Panc1 (cell line): ENCODE measurements around the gene SDSL. TPM values are rescaled to one million over a fixed set of nuclear protein-coding genes. Genes with fewer than 3 reads are reported as not detected.

Experiments
- ATAC-seq: fragments of 200-7000 bp; cut with Tn5 transposase; 2 replicates; pipeline ENCODE4 v1.9.1; 2020; ENCODE audit warnings: mild to moderate bottlenecking, moderate library complexity
- BruUV-seq: library from RNA; stranded (reverse); fragments of 400-500 nt; replicated peaks from 2 replicates; lab custom pipeline; 2021; lab: Mats Ljungman, UMichigan
- CTCF ChIA-PET: fragments of 300-600 bp; sonication (Branson Sonifier 250); formaldehyde crosslinking; loops from one replicate; lab custom pipeline; 2022; ENCODE audit warnings: antibody characterized with exemption; lab: Charles Lee
- POLR2A ChIA-PET: fragments of 300-600 bp; sonication (Branson Sonifier 250); formaldehyde crosslinking; loops from one replicate; lab custom pipeline; 2022; ENCODE audit warnings: antibody characterized with exemption; lab: Charles Lee
- DNase-seq: peaks from one replicate; pipeline ENCODE4 v3.0.0-alpha.2; 2010; ENCODE audit warnings: low read depth, low spot score
- H3K27ac ChIP-seq: 2 replicates; pipeline ENCODE4 v1.5.1; 2011; ENCODE audit warnings: mild to moderate bottlenecking, low read length, inconsistent platforms
- H3K27me3 ChIP-seq: fragments of 200-500 bp; sonication (Bioruptor generic); 2 replicates; pipeline ENCODE4 v1.6.0; 2014; ENCODE audit warnings: low read length, inconsistent platforms; ENCODE audit not compliant: control insufficient read depth, insufficient read depth
- H3K36me3 ChIP-seq: fragments of 200-500 bp; sonication (Bioruptor generic); 2 replicates; pipeline ENCODE4 v1.5.1; 2014; ENCODE audit warnings: inconsistent platforms, mild to moderate bottlenecking, low read length, moderate library complexity; ENCODE audit not compliant: control insufficient read depth, insufficient read depth
- H3K4me1 ChIP-seq: 2 replicates; pipeline ENCODE4 v1.5.1; 2011; ENCODE audit warnings: inconsistent platforms, mild to moderate bottlenecking, low read length, moderate library complexity; ENCODE audit not compliant: control insufficient read depth, insufficient read depth
- H3K4me3 ChIP-seq, 2 experiments: 2 replicates each; pipeline ENCODE4 v1.5.1; 2011 to 2012; ENCODE audit warnings: low read depth in 2 of 2, low read length in 2 of 2, mild to moderate bottlenecking in 2 of 2, inconsistent platforms in 1 of 2, moderate library complexity in 1 of 2
- H3K9me3 ChIP-seq: fragments of 200-500 bp; sonication (Bioruptor generic); 2 replicates; pipeline ENCODE4 v1.5.1; 2014; ENCODE audit warnings: low read depth, mild to moderate bottlenecking, inconsistent platforms, low read length, moderate library complexity; ENCODE audit not compliant: control insufficient read depth, insufficient read depth
- POLR2AphosphoS5 ChIP-seq: IDR thresholded peaks from 2 replicates; pipeline ENCODE4 v1.6.1; 2012; ENCODE audit warnings: mild to moderate bottlenecking, low read depth, low read length, moderate library complexity
- SIN3A ChIP-seq: IDR thresholded peaks from 2 replicates; pipeline ENCODE4 v1.6.1; 2012; ENCODE audit warnings: low read depth, mild to moderate bottlenecking, low read length, moderate library complexity, borderline replicate concordance; ENCODE audit not compliant: insufficient read depth
- TCF7L2 ChIP-seq: IDR thresholded peaks from 2 replicates; pipeline ENCODE4 v1.6.1; 2011; ENCODE audit warnings: mild to moderate bottlenecking, low read depth, low read length, inconsistent platforms
- in situ Hi-C: cut with HindIII; loops from 2 replicates; pipeline ENCODE4 v1.10.0; 2016; ENCODE audit warnings: low sequenced_read_pairs, low pct_unique_long_range_greater_than_20kb
- intact Hi-C: fragments of 100-400 bp; cut with micrococcal nuclease; formaldehyde crosslinking; loops from one replicate; pipeline ENCODE4 v1.10.0; 2022; ENCODE audit not compliant: unreplicated experiment
- total RNA-seq: library from RNA; stranded (reverse); gene quantifications from one replicate; pipeline ENCODE4 v1.2.1, GENCODE V29; 2021; ENCODE audit not compliant: unreplicated experiment
- TF ChIP-seq, protein P1 (sequence below): fragments of 450-650 bp; IDR thresholded peaks from 2 replicates; pipeline ENCODE4 v1.5.1; 2017; ENCODE audit warnings: mild to moderate bottlenecking
- TF ChIP-seq, protein P2 (sequence below), 2 experiments: IDR thresholded peaks; 2 replicates each; pipeline ENCODE4 v1.6.1; 2011 to 2012; ENCODE audit warnings: low read depth in 2 of 2, control low read depth in 1 of 2, low read length in 1 of 2, mild to moderate bottlenecking in 1 of 2, moderate library complexity in 1 of 2; ENCODE audit not compliant: insufficient read depth in 1 of 2

The SDSL gene
- total RNA-seq, 1 experiment from 2014 or later = 5.8 TPM

DNA sequence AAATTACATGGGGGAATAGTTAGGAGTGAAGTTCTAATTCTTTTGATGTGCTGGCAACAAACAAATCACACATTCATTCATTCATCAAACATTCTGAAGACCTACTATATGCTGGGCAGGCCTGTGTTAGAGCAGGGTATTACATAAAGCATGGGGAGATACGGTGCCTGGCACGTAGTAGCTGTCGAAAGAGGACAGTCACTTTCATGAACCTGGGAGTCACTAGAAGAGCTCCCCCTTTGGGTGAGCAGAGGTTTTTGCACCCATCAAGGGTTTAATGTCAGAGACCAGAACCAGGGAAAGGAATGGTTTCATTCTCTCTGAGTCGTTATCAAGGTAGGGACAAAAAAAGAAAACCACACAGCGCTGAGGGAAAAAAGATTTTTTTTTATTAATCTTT, 39.5 kb downstream of the SDSL start:
- no TSS peak for BruUV-seq
- TF ChIP-seq, protein P1, sequence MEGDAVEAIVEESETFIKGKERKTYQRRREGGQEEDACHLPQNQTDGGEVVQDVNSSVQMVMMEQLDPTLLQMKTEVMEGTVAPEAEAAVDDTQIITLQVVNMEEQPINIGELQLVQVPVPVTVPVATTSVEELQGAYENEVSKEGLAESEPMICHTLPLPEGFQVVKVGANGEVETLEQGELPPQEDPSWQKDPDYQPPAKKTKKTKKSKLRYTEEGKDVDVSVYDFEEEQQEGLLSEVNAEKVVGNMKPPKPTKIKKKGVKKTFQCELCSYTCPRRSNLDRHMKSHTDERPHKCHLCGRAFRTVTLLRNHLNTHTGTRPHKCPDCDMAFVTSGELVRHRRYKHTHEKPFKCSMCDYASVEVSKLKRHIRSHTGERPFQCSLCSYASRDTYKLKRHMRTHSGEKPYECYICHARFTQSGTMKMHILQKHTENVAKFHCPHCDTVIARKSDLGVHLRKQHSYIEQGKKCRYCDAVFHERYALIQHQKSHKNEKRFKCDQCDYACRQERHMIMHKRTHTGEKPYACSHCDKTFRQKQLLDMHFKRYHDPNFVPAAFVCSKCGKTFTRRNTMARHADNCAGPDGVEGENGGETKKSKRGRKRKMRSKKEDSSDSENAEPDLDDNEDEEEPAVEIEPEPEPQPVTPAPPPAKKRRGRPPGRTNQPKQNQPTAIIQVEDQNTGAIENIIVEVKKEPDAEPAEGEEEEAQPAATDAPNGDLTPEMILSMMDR = peak; percentile 70
- no peak for TF ChIP-seq POLR2AphosphoS5
- DNase-seq = no peak
- Histone ChIP-seq H3K4me1 (peaks cover 8% of the 10 kb centered on the region), H3K36me3 (no peaks in the 10 kb centered on the region), H3K27me3 (peaks cover 27% of the 10 kb centered on the region), H3K4me3 (no peak overlapping the region), H3K27ac (no peak overlapping the region), H3K9me3 (no peaks in the 10 kb centered on the region)
- in situ Hi-C loops (no loop called here), intact Hi-C loops (loop anchor here (2.0 kb wide), 1 partner anchor 451 kb away; no protein-coding TSS in a partner anchor)
- POLR2A ChIA-PET = no interaction called here
- ATAC-seq = peak; percentile 51
- CTCF ChIA-PET = interaction anchor here (0.5 to 1.5 kb wide), 5 partner anchors 46 to 298 kb away, joined by 3 to 4 read pairs (median 3); partner anchors contain the start of gene DDX54

DNA sequence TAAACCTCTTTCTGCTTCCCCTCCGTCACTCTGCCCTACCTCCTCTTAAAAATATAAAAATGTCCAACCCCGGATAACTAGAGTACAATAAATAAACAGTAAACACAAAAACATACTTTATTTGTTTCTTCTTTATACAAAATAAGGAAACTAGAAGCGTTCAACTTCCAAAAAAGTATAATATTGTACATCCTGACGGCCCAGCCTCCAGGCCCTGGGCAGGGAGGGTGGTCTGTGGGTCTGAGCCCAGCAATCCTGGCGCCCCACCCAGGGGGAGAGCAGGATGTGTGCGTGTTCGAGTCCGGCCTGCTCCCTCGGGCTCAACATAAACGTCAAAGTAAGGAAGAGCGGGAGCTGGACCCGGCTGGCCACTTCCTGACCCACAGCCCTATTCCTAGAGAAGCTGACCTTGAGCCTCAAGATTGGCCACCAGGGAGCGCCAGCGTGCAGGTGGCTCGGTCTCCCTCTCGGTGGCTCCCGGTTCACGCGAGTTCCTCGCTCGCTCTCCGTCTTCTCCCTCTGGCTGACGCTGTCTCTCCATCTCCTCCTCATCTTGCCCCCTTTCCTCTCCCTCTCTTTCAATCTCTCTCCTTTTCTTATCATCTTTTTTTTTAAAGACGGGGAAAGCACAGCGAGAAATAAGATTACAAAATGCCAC, 40.1 kb downstream of the SDSL start:
- Histone ChIP-seq H3K36me3 (no peaks in the 10 kb centered on the region), H3K4me1 (peaks cover 8% of the 10 kb centered on the region), H3K4me3 (peak overlapping the region; percentile 21 to 51), H3K27me3 (peaks cover 32% of the 10 kb centered on the region), H3K27ac (no peak overlapping the region), H3K9me3 (no peaks in the 10 kb centered on the region)
- BruUV-seq = no TSS peak
- intact Hi-C loops (loop anchor here (2.0 kb wide), 1 partner anchor 451 kb away; no protein-coding TSS in a partner anchor), in situ Hi-C loops (no loop called here)
- DNase-seq (peak; percentile 38), ATAC-seq (peak; percentile 87)
- POLR2A ChIA-PET = interaction anchor here (0.6 kb wide), 1 partner anchor 38 kb away, joined by 3 read pairs; no protein-coding TSS in a partner anchor
- TF ChIP-seq POLR2AphosphoS5 (no peak), TCF7L2 (no peak)
- TF ChIP-seq, protein P1 = peak; percentile 90
- CTCF ChIA-PET = interaction anchor here (0.7 to 1.5 kb wide), 3 partner anchors 46 to 298 kb away, joined by 3 to 4 read pairs (median 3); partner anchors contain the start of gene DDX54

DNA sequence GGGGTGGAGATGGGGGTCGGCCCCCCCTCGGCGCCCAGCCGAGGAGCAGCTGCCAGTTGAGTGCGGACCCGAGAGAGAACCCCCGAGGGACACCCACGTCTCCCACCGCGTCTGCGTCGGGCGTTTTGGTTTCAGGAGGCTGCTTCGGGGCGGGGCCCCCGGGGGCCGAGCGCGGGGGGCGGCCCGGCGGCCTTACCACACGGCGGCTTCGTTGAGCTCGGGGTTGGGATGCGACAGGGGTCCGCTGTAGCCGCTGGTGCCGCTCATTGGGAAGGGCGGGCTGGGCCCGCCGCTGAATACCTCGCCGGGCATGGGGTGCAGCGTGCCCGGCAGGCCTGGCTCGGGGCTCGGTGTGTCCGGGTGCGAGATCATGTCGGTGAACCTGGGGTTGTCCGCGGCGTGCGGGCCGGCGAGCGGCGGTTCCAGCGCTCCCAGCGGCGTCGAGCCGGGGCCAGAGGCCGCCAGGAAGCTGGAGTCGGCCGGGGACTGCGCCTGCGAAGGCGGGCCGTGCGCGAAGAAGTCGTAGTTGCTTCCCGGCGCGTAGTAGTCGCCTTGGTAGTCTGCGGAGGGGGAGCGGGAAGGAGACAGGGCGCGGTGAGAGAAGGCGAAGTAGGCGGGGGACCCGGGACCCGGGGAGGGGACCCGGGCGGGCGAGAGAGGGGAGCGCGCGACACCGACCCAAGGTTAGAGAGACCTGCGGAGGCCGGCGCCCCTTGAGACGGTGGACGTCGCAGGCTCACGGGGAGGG, 41.0 kb downstream of the SDSL start:
- TF ChIP-seq POLR2AphosphoS5 (no peak), TCF7L2 (no peak), SIN3A (no peak)
- TF ChIP-seq, protein P1 = no peak
- TF ChIP-seq, protein P2, sequence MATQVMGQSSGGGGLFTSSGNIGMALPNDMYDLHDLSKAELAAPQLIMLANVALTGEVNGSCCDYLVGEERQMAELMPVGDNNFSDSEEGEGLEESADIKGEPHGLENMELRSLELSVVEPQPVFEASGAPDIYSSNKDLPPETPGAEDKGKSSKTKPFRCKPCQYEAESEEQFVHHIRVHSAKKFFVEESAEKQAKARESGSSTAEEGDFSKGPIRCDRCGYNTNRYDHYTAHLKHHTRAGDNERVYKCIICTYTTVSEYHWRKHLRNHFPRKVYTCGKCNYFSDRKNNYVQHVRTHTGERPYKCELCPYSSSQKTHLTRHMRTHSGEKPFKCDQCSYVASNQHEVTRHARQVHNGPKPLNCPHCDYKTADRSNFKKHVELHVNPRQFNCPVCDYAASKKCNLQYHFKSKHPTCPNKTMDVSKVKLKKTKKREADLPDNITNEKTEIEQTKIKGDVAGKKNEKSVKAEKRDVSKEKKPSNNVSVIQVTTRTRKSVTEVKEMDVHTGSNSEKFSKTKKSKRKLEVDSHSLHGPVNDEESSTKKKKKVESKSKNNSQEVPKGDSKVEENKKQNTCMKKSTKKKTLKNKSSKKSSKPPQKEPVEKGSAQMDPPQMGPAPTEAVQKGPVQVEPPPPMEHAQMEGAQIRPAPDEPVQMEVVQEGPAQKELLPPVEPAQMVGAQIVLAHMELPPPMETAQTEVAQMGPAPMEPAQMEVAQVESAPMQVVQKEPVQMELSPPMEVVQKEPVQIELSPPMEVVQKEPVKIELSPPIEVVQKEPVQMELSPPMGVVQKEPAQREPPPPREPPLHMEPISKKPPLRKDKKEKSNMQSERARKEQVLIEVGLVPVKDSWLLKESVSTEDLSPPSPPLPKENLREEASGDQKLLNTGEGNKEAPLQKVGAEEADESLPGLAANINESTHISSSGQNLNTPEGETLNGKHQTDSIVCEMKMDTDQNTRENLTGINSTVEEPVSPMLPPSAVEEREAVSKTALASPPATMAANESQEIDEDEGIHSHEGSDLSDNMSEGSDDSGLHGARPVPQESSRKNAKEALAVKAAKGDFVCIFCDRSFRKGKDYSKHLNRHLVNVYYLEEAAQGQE (IDR thresholded peaks at IDR 0.05; ENCODE audit: insufficient read depth in 1 of 2, low read depth in 2 of 2, low read length in 1 of 2) = no peak
- Histone ChIP-seq H3K27ac (no peak overlapping the region), H3K9me3 (no peaks in the 10 kb centered on the region), H3K36me3 (no peaks in the 10 kb centered on the region), H3K4me3 (peak overlapping the region in 1 of 2 experiments; percentile 51; a peak in 1 of 4 replicates), H3K27me3 (peaks cover 35% of the 10 kb centered on the region), H3K4me1 (peaks cover 13% of the 10 kb centered on the region)
- in situ Hi-C loops = no loop called here
- CTCF ChIA-PET = interaction anchor here (0.6 to 1.5 kb wide), 2 partner anchors 41 to 45 kb away, joined by 3 to 6 read pairs; partner anchors contain the start of gene SDSL
- no peak for DNase-seq
- ATAC-seq = no peak
- BruUV-seq = no TSS peak
- POLR2A ChIA-PET = interaction anchor here (0.6 kb wide), 2 partner anchors 37 to 672 kb away, joined by 3 to 4 read pairs; no protein-coding TSS in a partner anchor
- intact Hi-C loops = loop anchor here (2.0 kb wide), 1 partner anchor 450 kb away; no protein-coding TSS in a partner anchor
